Kidney (tissue), 14 donors: ENCODE results near the gene PIP4K2C. TPM values are rescaled to one million over a fixed set of nuclear protein-coding genes. Genes with fewer than 3 reads are reported as not detected.

ENCODE experiments used
- DNase-seq, 5 donors: peaks; one replicate each; pipeline ENCODE4 v3.0.0-alpha.2; 2013 to 2020
- FAIRE-seq: peaks from 2 replicates; lab custom pipeline; 2012; peaks lifted over from hg19 to GRCh38; lab: Jason Lieb, UNC
- H3K27ac ChIP-seq, 2 donors: one replicate each; pipeline ENCODE4 v1.7.0; 2013; ENCODE audit warnings: low read depth in 2 of 2, low read length in 2 of 2, inconsistent platforms in 1 of 2
- H3K27me3 ChIP-seq: one replicate; pipeline ENCODE4 v1.7.1; 2013; ENCODE audit warnings: low read length, inconsistent platforms; ENCODE audit not compliant: control insufficient read depth, insufficient read depth
- H3K36me3 ChIP-seq, 3 donors: one replicate each; pipeline versions ENCODE4 v1.7.0 to v1.7.1; 2013; ENCODE audit warnings: low read length in 3 of 3, control low read depth in 1 of 3, inconsistent platforms in 1 of 3; ENCODE audit not compliant: insufficient read depth in 3 of 3, control insufficient read depth in 2 of 3
- H3K4me1 ChIP-seq, 3 donors: one replicate each; pipeline versions ENCODE4 v1.7.0 to v1.7.1; 2013; ENCODE audit warnings: low read length in 3 of 3, inconsistent platforms in 1 of 3, low read depth in 1 of 3; ENCODE audit not compliant: control insufficient read depth in 2 of 3, insufficient read depth in 2 of 3
- H3K4me3 ChIP-seq, 3 donors: one replicate each; pipeline versions ENCODE4 v1.7.0 to v1.8.1; 2013; ENCODE audit warnings: low read length in 3 of 3, control low read depth in 1 of 3, inconsistent platforms in 1 of 3
- H3K9ac ChIP-seq, 3 donors: one replicate each; pipeline versions ENCODE4 v1.7.0 to v1.7.1; 2013; ENCODE audit warnings: low read length in 3 of 3, control low read depth in 1 of 3, inconsistent platforms in 1 of 3
- H3K9me3 ChIP-seq, 3 donors: one replicate each; pipeline versions ENCODE4 v1.7.0 to v1.7.1; 2013; ENCODE audit warnings: low read length in 3 of 3, control low read depth in 1 of 3, inconsistent platforms in 1 of 3; ENCODE audit not compliant: control insufficient read depth in 2 of 3, insufficient read depth in 1 of 3
- CTCF ChIP-seq: IDR thresholded peaks from 3 replicates; pipeline ENCODE4 v1.5.1; 2012; ENCODE audit warnings: mild to moderate bottlenecking, moderate library complexity, borderline replicate concordance; ENCODE audit not compliant: insufficient read depth; ENCODE audit errors: extremely low read depth
- intact Hi-C: fragments of 100-400 bp; cut with DNase I; formaldehyde crosslinking; loops from one replicate; pipeline ENCODE4 v1.11.1; 2022
- polyA plus RNA-seq: library from polyadenylated mRNA; stranded (reverse); fragments of 350-450 nt; fragmentation: Illumina TruSeq; extraction: RNeasy Lipid Tissue Mini Kit (QIAGEN cat#74804); gene quantifications from one replicate; pipeline ENCODE4 v1.2.3, GENCODE V29; 2014; ENCODE audit warnings: low read depth, low replicate concordance; ENCODE audit not compliant: insufficient read depth
- total RNA-seq: library from RNA; stranded (reverse); fragmentation: NEBNext Ultra II Directional; extraction: Animal tissue kit (Norgen Biotek cat#: 25700); gene quantifications from one replicate; pipeline ENCODE4 v1.2.1, GENCODE V29; 2021
- donor health status: control.
- donor health status: control.
- donor health status: control.
- donor health status: control.
- donor health status: control.
- donor health status: DM: yes; HTN: yes; CAD: no.
- donor health status: Normal renal cell carcinoma (clear cell type).

Gene PIP4K2C
- total and polyA plus RNA-seq, 2 donors from 2014 or later, result 43.2 to 52.4 TPM

DNA sequence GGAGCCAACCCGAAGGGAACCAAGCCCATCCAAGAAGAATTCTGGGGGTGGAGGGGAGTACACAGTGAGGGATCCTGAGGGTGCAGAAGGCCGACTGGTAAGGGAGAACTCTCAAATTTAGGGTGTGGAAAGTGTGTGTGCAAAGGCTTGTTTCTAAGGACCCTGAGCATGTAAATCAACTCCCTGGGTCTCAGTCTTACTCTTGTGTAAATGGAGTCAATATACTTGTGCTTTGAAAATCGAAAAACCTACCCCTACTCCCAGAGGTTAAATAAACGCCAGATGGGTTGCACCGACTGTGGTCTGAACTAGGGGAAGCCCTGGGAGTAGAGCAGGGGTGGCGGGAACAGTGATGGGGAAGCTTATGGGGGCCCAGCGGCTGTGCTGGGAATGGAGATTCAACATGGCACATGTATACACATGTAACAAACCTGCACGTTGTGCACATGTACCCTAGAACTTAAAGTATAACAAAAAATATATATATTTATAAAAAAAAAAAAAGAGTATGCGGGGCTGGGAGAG lies 36.0 kb downstream of the PIP4K2C start:
- peaks cover 57% of the 10 kb centered on the region for H3K27me3 ChIP-seq
- intact Hi-C loops, result no loop called here
- H3K9ac ChIP-seq, result no peak overlapping the region
- H3K27ac ChIP-seq, result no peak overlapping the region
- H3K4me1 ChIP-seq, result peaks cover 0 to 5% (median 0%) of the 10 kb centered on the region in 3 donors
- DNase-seq, result peak in 1 of 5 donors; percentile 17
- no peaks in the 10 kb centered on the region for H3K9me3 ChIP-seq
- no peaks in the 10 kb centered on the region for H3K36me3 ChIP-seq
- no peak for FAIRE-seq
- TF ChIP-seq CTCF, result no peak
- no peak overlapping the region for H3K4me3 ChIP-seq

DNA sequence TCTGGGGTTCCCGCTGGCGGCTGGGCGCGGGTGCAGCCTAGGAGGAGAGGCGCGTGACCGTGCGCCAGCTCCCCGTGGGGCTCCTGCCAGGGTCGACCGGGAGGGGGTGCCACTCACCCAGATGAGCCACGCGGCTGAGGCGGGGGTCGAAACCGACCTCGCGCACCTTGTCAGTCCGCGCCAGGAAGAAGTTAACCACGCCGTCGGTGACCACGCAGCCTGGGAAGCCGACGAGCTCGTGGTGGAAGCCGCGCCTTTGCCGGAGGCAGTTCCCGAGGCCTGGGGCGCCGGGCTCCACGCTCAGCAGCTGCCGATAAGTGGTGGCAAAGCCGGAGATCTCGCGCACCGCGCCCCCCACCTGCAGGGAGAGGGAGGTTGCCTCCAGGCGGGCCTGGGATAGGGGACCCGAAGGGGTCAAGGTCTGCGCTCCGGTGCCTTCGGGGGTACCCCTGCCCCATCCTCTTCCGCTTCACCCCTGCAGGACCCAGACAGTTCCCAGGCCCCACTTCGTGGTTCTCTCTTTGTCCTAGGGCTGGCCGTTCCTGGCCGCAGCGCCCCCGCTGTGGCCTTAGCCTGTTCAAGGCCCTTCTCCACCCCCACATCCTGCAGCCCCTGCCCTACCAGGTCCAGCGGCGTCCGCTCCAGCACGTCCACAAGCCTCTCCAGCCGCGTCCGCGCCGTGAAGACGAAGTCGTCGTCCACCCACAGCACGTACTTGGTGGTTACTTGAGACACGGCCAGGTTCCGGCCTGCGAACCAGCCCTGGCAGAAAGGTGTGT lies 36.7 kb downstream of the PIP4K2C start:
- Histone ChIP-seq H3K27ac (no peak overlapping the region), H3K27me3 (peaks cover 53% of the 10 kb centered on the region), H3K4me1 (peaks cover 0 to 4% (median 0%) of the 10 kb centered on the region in 3 donors), H3K9ac (no peak overlapping the region), H3K4me3 (no peak overlapping the region), H3K9me3 (no peaks in the 10 kb centered on the region), H3K36me3 (no peaks in the 10 kb centered on the region)
- intact Hi-C loops, result no loop called here
- DNase-seq (peak in 4 of 5 donors; percentile 31 to 78 (median 46)), FAIRE-seq (no peak)
- no peak for TF ChIP-seq CTCF

DNA sequence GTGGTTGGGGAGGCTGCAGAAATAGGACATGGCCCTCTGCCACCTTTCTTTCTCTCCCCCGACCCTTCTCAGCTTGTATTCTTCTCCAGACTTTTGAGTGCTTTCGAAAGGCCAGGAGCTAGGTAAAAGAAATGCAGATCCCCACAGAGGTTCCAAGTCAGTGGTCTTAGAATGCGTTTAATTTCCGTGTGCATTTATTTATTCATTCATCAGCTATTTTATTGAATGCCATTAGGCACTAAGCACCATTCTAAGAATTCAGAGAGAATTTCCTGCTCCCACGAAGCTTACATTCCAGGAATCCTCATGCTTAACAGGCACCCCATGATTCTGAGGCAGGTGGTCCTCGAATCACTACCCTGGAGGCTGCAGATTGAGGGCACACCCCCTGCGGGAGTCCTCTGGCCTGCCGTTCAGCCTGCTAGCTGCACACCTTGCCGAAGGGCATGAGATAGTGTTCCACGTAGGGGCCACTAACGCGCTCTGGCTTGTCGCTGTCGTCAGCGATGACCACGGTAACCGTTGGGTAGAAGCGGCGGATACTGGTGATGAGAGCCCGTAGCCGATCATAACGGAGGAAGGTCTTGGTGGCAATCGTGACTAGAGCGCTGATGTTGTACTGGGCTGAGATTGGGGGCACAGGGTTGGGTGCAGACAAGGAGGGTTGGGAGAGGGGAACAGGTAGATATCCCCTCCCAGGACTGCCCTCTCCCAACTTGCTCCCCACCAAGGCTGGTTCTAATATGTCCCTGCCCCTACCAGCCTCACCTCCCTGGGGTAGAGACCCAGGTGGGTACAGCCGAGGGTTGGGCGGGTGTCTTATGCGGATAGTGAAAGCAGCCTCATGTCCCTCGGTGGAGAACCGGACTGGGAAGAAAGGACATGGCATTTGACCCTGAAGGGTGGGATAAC lies 37.5 kb downstream of the PIP4K2C start:
- intact Hi-C loops, result no loop called here
- FAIRE-seq, result no peak

More for the DNA sequence above, 37.5 kb downstream of the PIP4K2C start:
- Histone ChIP-seq H3K9me3 (no peaks in the 10 kb centered on the region), H3K4me1 (peaks cover 0 to 4% (median 0%) of the 10 kb centered on the region in 3 donors), H3K9ac (no peak overlapping the region), H3K27ac (no peak overlapping the region), H3K36me3 (no peaks in the 10 kb centered on the region), H3K27me3 (peaks cover 53% of the 10 kb centered on the region), H3K4me3 (no peak overlapping the region)
- TF ChIP-seq CTCF, result no peak
- DNase-seq, result peak in 3 of 5 donors; percentile 12 to 46 (median 36)
